NCI-H526 (cell line): ENCODE results near the gene KLHL29.
A peak's percentile ranks its signal among the peaks of the same experiment; 100 is the strongest.

Experiments used
- DNase-seq, 2 experiments: peaks; one replicate each; lab custom pipeline; 2025; lab: John Stamatoyannopoulos, UW

KLHL29 gene

DNA sequence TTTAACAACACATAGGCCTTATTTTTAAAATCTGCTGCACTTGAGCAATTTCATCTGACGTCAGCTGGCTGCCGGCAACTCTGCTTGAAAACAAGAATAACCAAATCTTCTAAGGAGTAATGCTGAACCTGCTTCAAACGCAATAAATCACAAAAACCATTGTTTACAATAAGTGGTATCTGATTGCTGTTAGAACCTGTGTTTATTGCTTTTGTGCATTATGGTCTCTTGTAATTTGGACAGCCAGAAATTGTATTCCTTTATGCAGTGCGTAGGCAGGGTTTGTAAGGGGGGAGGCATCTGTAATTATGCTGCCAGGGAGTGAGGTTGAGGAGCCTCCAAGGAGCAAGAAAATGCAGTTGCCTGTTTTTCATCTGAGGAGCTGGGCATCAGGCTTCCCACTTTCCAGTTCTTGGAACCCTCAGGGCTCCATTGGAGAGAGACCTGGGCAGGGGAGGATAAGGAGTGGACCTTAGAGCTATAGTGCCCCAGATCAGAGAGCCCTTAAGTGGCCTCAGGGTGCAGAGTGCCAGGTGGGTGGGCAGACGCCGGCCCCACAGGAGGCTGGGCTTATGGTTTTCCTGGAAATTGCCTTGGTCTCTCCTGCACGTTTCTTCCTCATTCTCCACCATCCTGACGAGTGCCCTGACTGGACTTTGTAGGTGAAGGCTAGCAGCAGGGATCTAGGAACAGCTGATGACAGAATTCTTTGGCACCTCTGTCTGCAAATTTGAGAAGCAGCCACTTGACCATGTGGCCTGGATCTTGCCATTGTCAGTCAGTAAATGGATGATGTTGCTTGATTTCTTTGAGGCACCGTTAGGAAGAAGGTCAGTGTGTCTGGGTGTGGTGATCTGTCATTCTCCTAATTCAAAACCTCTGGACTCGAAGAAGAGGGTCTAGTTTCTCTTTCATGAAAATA lies 129.2 kb downstream of the KLHL29 start:
- no peak for DNase-seq

DNA sequence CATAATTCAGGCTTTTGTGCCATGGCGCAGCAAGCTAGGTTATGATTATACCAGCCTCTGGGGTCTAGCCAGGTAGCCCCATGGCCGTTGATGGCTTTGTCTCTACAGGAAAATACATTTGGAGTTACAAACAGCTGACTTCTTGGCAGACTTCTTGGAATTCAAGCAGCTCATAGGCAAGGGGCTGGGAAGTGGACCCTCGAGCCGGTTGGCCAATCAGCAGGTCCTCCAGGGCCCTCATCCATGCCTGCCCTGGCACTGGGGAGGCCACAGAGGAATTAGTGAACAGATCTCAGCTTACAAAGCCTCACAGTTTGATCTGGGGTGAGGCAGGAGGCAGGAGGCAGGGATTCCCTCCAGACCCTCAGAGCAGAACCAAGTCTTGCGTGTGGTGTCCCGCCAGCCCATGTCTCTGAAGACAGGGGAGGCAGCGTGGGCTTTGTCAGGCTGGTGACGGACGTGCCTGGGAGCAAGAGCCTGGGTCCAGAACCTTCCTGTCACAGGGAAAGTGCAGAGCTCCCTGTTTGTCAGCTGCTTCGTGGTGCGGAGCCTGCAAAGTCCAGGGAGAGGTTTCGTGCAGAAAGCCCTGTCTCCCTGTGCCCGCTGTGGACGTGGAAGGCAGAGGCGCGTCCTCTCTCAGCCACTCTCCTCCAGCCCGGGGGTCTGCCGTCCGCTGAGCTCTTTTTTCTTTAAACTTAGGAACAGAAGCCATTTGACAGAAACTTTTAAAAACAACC lies 131.7 kb downstream of the KLHL29 start:
- DNase-seq = no peak

DNA sequence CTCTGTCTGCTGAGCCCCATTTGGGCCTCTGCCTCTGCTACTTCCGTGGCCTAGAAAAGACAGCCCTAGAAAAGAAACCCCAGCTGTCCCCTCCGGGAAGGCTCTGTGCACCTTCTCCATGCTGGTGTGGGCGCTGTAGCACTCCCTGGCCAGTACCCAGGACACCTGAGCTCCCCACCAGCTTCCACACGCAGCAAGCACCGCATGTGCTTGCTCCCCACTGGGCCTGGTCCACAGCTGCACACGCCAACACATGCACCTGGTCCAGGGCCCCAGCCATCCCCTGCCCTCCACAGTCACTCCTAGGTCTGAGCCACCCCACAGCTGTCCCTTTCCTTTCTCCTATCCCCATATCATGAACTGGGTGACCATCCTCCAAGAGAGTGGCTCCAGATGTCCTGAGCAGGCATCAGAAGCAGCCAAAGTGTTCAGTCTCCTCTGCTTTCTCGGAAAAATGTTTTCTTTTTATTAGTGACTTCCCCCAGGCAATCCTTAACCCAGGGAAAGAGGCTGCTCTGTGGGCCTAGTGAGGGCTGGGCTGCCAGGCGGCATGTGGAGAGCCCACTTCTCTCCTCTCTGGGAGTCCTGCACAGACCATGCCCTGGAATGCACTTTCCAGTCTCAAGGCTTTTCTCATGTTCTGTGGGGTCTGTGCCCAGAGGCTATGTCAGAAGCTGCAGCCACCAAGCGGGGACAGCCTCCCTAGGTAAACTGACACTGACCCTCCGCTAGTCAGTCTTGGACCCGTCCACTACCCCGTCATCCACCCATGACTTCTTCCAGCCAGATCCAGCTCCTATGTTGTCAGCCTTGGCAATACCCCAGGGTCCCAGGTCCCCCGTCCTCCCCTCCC lies 133.7 kb downstream of the KLHL29 start:
- DNase-seq = no peak

DNA sequence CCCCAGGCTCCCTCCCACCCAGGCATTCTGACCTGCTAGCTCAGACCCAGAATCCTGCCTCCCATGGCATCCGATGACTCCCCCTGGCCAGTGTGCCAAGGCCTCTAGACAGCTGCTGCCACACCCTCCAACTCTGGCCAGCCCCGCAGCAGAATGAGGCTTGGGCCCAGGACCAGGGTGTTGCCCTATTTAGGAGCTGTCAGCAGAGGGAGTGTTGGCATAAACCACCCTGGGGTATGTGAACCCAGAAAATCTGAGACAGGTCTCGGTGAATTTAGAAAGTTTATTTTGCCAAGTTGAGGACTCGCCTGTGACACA lies 134.3 kb downstream of the KLHL29 start:
- no peak for DNase-seq

- no peak for DNase-seq
Measured at GRCh38 chr2:23520256-23520655, 135.3 kb downstream of the KLHL29 start.

- DNase-seq = no peak
Measured at GRCh38 chr2:23521060-23521459, 136.1 kb downstream of the KLHL29 start.

DNA sequence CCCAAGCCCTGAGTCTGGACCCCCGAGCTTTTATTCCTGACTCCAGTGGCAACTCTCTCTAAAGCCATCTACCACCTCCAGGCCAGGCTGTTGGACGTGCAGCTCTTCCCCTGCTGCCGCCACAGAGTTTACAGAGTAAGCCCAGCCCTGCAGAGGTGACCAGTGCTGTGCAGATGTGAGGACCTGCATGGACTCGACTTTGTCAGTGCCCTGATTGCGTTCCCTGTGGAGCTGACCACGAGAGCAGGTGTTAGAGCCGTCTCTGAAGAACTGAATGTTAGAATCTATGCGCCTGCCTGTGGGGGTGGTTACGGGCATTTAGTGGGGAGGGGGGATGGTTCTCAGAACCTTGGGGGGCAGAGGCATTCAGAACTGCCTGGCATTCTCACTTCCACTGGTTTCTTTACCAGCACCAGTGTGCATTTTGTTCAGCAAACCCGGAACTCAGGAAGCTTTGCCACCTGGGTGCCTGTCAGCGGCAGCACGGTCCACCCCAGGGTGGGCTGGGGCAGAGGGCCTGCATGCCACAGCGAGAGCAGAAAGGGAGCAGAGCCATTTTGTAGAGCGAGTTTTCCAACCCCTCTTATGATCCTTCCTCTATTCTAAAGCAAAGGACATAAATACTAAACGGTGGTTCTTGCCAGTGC lies 137.9 kb downstream of the KLHL29 start:
- no peak for DNase-seq

DNA sequence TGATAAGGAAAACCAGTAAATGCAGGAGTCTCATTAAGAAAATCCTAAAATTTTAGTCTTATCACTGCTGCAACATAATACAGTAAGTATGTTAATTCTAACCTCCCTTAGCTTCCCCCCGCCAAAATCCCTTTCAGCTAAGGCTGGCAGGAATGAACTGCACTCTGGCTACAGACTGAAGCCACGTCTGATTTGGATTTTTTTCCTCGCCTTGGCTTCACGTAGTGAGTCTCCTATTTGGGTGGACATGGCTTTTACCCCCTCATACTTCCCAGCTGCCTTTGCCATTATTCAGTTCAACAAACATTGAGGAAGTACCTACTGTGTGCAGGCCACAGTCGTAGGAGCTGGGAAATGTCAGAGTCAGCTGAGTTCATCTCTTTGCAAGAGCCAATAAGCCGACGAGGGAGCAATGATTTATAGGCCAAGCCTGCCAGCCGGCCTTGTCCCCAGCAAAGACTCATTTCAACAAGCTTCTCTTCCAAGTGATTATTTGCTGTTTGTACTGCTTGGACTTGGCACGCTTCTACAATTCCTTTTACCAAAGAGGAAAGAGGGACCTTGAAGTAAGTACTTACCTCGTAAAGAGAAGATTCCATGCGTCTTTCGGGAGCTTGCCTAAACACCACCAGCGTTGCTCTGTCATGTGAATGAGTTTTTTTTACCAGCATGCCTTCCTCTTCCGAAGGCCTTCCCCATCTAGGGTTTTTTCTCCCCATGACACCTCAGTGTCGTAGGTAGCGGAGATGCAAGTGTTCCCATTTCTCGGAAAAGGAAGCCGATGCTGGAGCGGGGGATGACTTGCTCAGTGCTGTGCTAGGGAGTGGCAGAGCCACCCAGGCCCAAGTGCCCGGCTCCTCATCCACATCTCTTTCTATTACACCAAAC lies 138.6 kb downstream of the KLHL29 start:
- DNase-seq = no peak

GRCh38 chr2:23524261-23524706 lies 139.3 kb downstream of the KLHL29 start:
- peak in 1 of 2 experiments; percentile 48 for DNase-seq

GRCh38 chr2:23525137-23525765 lies 140.3 kb downstream of the KLHL29 start:
- DNase-seq = no peak

GRCh38 chr2:23526114-23526513 lies 141.1 kb downstream of the KLHL29 start:
- DNase-seq = no peak

DNA sequence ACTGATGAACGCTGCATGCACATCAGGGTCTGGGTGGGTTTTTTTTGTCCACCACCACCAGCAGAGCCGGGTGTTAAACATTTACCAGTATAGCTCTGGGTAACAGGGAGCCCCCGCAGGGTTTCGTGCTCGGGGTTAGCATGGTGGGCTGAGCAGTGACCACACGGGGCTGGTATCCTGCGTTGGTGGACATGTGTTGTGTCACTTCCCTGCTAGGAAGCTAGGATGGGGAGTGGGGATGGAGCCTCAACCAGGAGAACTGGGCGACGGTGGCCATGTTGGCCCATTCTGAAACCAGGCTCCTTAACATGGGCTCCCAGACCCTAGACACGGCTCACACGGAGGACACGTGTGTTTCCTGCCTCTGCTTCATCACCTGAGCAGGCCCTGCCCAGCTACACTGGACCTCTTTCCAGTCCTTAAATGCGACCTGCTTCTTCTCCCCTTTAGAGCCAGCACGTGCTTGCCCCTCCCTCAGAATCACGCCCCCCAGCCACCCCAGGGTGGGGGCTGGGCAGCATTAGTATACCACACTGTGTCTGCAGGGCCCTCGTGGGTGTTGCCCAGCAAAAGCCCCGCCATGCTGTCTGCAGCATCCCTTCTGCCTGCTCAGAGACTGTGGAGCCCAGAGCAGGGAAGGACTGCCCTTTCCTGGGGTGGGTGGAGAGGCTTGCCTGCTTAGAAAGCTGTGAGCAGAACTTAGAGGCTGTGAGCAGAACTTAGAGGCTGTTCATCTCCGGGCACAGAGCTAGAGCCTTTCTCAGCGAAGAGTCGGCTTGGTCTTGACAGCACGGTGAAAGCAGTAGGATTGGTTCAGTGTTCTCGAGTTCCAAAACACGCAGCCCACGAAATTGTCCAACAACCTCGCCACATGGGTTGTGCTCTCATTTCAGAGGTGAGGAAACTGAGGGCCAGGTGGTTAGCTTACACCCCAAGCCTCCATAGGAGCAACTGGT lies 142.1 kb downstream of the KLHL29 start:
- DNase-seq = no peak

DNA sequence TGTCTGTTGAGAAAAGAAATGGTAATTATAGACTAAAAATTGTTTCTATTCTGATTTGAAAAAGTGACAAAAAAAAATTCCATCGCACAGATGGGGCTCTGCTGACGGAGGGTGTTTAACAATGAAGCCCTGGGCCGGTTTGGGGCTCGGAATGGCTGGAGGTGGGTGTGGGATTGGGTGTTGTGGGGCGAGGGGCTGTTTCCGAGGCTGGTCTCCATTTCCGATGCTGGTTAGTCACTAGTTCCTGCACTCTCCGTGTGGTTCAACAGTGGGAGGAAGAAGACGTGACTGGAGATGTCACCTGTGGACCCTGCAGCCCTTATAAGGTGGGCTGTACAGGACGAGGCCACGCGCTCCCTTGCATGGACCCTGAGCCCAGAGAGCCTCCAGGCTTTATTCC lies 143.2 kb downstream of the KLHL29 start:
- DNase-seq = no peak

- DNase-seq = no peak
Measured at GRCh38 chr2:23528690-23529089, 143.7 kb downstream of the KLHL29 start.

- no peak for DNase-seq
Measured at GRCh38 chr2:23529659-23530058, 144.7 kb downstream of the KLHL29 start.

- no peak for DNase-seq
Measured at GRCh38 chr2:23530206-23530908, 145.4 kb downstream of the KLHL29 start.

DNA sequence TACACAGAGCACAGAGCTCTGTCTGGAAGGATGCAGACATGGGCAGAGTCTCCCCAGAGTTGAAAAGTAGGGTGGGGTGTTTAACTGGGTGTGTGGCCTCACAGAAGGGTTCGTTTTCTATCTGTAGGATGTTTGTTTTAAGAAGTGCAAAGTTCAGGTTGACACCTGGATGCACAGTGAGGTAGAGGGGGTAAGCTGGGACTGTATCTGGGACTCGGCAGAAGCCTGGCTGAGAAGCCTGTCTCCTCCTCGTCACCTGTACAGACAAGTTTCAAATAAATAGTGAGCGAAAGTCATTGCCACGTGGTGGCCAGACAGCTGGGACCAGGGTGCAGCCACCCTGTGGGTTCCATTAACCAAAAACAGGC lies 145.9 kb downstream of the KLHL29 start:
- peak in 1 of 2 experiments; percentile 10 for DNase-seq

- DNase-seq = no peak
Measured at GRCh38 chr2:23531280-23531679, 146.3 kb downstream of the KLHL29 start.

- DNase-seq = no peak
Measured at GRCh38 chr2:23531881-23532280, 146.9 kb downstream of the KLHL29 start.
